ENCODE results near the gene RNF19B.

Gene RNF19B

DNA sequence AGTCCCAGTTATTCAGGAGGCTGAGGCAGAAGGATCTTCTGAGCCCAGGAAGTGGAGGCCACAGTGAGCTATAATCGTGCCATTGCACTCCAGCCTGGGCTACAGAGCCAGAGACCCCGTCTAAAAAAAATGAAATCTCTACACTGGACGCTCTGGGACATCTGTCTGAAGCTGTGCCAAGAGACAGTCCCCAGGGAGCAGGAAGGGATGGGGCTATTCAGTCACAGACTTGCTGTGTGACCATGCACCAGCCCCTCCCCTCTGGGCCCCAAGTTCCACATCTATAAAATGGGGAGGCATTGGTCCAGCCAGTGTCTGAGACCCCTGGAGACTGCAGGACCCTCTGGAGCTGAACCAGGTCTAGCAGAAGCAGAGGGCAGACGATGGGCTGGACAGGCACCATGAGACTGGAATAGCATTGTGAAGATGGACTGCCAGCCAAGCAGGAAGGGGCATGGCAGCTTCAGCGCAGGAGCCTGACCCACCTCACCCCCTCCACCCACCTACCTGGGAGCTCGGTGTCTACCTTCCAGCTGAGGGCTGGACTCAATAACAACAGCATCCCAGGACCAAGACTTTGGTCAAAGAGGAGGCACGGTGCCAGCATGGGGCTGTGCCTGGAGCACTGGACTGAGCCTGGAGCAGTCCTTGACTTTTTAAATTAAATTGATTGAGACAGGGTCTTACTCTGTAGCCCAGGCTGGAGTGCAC, 64.9 kb downstream of the RNF19B start:
- DNase-seq, result no peak

GRCh38 chr1:32898958-32899357, 65.7 kb downstream of the RNF19B start:
- DNase-seq, result no peak

DNA sequence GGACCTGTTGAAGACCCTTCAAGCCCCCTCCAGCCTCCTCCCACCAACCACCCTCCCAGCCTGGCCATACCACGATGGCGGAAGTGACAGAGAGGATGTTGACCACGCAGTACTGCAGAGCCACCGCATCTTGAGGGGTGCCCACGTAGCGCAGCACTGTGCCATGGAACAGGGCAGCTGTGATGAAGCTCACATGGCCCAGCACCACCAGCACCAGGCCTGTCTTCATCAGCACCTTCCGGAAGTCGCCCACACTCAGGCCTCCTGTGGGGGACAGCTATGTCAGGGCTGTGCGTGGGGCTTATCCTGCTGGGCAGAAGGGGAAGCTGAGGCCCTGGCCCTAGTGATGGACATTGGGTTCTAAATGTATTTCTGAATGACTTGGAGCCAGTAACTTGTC, 66.6 kb downstream of the RNF19B start:
- DNase-seq, result no peak

GRCh38 chr1:32897082-32898049, 67.2 kb downstream of the RNF19B start:
- no peak for DNase-seq

- DNase-seq, result no peak
Measured at GRCh38 chr1:32896451-32896850, 68.2 kb downstream of the RNF19B start.

- no peak for DNase-seq
Measured at GRCh38 chr1:32895325-32896215, 69.0 kb downstream of the RNF19B start.

GRCh38 chr1:32894681-32895080, 69.9 kb downstream of the RNF19B start:
- no peak for DNase-seq

DNA sequence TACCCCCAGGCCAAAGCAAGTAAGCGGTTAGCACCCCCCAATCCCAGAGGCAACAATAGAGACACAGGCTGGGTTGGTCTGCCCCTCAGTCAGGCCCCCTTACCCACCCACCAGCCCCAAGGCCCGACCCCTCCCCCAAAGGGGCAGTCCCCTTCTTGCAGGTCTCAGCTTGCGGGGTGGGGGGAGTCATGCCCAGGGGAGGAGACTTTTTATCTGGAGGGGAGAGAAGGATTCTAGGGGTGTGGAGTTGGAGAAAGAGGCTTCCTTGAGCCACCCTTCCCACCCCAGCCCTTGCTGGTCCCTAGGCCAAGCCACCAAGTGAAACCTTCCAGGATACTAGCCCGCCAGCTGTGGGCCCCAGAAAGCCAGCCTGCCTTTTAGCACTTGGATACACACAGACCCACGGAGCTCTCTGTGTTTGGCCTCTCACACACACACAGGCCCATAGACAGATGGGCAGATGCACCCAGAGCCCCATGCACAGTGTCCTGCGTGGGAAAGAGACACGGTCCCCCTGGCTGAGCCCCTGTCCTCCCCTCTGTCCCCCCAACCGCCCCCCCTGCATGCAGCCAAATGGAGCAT, 70.5 kb downstream of the RNF19B start:
- no peak for DNase-seq

DNA sequence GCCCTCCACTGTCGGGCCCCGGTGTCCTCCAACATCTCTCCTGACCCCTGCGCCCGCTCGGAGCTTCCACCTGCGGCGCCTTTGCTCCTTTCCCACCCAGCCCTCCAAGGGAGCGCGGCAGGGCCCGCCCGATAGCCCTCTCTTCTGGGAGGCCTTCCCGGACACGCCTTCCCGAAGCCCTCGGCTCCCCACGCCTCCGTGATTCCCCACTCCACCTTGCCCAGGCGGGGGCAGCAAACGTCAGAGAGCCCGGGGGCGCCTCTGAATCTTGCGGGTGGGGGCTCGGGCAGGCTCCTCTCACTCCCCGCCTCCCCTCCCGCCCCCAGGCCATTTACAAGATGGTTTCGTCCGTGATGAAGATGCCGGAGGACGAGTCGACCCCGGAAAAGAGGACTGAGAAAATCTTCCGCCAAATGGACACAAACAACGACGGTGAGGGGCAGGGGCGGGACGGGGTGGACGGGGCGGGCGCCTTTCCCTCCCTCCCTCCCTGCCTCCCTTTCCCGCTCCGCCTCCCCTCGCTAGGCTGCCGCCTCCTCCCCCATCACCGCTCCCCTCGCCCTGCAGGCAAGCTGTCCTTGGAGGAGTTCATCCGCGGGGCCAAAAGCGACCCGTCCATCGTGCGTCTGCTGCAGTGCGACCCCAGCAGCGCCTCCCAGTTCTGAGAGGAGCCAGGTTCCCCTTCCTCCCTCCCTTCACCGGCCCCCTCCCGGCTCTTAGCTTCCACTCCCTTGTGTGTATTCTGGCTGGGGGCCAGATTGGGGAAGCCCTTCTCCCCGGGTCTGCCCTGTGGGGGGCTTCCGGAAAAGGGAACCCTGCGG, 71.2 kb downstream of the RNF19B start:
- DNase-seq, result peak in 1 of 2 experiments; percentile 30

DNA sequence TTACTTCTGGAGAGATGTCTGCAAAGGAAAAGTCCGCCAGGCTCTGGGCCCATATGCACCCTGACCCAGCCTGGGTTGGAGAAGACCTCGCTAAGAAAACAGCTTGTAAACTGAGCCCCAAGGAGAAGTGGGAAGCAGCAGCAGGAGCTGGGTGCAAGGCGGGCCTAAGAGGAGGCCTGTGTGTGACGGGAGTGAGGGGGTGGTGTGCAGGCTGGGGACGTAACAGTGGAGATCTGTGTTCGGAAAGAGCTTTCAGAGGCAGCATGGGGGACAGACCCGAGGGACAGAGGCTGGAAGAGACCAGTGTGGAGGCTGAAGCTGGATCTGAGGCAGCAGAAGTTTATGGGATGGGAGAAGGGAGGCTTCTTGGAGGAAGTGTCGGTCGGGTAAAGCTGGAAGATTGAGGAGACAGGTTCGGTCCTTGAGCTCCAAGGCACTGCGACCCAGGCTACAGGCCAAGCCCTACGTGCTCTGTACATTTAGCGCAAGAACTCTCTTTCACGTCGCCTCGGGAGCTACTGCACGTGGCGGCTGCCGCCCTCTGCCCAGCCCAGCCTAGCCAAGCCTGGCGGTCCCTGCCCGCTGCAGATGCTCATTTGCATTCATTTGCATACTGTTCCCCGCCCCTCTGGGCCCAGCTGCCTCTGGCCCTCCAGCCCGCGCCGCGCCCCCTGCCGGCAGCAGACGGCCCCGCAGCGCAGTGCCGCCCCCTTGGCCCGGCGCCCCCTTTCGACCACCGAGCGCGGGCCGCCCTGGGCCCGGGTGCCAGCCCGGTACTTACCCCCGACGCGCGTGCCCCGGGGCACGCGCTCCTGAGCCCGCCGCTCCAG, 72.0 kb downstream of the RNF19B start:
- DNase-seq, result peak; percentile 47 to 58

DNA sequence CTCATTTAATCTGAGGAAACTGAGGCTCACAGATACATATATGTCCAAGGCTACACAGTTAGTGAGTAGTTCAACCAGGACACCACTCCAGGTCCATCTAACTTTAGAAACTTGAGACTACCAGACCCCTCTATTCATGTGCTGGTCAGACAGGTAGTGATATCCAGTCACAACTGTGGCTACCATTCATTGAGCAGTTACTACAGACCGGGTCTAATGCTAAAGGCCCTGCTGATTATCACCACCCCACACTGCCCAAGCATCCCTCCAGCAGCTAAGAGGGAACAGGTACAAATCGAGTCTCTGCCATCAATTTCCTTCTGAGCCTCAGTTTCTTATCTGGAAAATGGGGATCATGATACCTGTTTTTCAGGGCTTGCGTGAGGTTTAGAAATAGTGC, 73.0 kb downstream of the RNF19B start:
- no peak for DNase-seq

- no peak for DNase-seq
Measured at GRCh38 chr1:32891241-32891570, 73.4 kb downstream of the RNF19B start.

GRCh38 chr1:32890516-32891240, 73.9 kb downstream of the RNF19B start:
- DNase-seq, result no peak

DNA sequence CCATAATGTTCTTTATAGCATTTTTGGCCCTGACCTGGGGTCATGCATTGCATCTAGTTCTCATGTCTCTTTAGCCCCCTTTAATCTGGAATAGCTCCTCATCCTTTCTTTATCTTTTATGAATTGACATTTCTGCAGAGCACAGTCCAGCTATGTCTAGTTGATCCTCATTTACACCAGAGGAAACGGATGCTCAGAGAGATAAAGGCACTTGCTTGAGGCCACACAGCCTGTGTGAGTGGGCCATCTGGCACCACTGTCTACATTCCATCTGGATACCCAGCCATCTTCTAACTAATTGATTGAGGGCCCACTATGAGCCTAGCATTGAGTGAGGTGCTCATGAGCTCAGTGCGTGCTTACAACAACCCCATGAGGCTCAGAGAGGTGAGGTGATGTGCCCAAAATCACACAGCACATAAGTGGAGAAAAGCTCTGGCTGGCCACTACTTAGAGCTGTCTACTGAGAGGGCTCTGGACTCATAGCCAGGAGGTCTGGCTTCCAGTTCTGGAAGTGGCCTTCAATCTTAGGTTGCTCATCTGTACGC, 74.8 kb downstream of the RNF19B start:
- no peak for DNase-seq

DNA sequence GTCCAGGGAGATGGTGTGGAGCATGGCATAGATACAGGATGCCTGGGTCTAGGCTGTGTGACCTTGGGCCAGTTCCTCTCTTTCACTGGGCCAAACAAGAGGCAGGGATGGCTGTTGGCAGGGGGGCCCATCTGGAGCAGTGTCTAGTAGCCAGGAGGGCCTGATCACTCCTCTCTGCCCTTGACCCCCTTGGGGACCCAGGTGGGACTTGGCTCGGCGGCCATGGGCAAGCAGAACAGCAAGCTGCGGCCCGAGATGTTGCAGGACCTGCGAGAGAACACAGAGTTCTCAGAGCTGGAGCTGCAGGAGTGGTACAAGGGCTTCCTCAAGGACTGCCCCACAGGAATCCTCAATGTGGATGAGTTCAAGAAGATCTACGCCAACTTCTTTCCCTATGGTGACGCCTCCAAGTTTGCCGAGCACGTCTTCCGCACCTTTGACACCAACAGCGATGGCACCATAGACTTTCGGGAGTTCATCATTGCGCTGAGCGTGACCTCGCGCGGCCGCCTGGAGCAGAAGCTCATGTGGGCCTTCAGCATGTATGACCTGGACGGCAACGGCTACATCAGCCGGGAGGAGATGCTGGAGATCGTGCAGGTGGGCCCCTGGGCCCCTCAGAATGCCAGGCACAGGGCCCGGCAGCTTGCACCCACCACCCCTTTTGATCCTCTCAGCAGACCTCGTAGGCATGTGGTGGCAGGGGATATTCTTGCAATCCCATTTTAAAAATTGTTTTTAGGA, 75.8 kb downstream of the RNF19B start:
- DNase-seq, result no peak

DNA sequence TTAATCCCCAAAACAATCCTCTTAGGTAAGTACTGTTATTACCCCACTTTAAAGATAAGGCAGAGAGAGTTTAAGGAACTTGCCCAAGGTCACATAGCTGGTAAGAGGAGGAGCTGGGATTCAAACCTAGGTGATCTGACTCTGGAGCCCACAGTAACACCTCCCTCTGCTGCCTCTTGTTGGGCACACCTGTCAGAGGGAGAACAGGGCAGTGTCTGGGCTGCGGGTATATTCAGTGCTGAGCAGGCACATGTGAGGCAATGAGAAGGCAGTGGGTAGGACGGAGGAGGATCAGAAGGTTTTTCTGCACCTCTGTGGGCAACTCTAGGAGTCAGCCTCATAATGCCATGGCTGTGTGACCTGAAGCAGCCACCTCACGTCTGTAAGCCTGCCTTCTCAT, 76.5 kb downstream of the RNF19B start:
- DNase-seq, result no peak

GRCh38 chr1:32887623-32888022, 77.0 kb downstream of the RNF19B start:
- DNase-seq, result no peak

- no peak for DNase-seq
Measured at GRCh38 chr1:32886828-32887414, 77.7 kb downstream of the RNF19B start.
